ENCODE data around the gene KCNQ1.

The KCNQ1 gene

DNA sequence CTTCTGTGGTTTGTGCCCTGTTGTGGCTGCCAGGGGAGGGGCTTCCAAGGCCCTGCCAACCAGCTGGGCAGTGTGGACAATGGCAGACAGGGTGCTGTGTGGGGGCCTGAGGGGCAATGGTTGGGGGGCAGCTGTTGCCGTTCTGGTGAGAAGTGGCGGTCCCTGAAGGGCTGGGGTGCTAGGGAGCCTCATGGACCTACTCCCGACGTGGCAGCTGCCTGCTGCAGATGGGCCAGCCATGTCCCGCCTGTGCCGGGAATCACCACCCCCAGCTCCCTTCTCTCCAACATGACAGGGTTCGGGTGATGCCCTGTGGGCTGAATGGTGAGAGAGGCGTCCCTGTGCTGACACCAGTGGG lies 74.2 kb downstream of the KCNQ1 start:
- Histone ChIP-seq H3K4me1 (ENCODE audit: insufficient read depth, low read length) (no peaks in the 10 kb centered on the region), H3K4me2 (ENCODE audit: insufficient read depth, low read length) (no peak overlapping the region), H3K4me3 (ENCODE audit: low read depth in 1 of 2, low read length in 2 of 2) (no peak overlapping the region), H4K20me1 (ENCODE audit: insufficient read depth, low read length) (no peaks in the 10 kb centered on the region), H3K79me2 (ENCODE audit: insufficient read depth, low read length) (no peaks in the 10 kb centered on the region), H3K36me3 (ENCODE audit: insufficient read depth, low read length) (no peaks in the 10 kb centered on the region), H3K9ac (ENCODE audit: low read depth, low read length) (no peak overlapping the region), H2AFZ (ENCODE audit: low read depth, low read length) (no peak overlapping the region), H3K27ac (ENCODE audit: low read length) (no peak overlapping the region), H3K9me3 (ENCODE audit: insufficient read depth, low read length, severe bottlenecking) (no peaks in the 10 kb centered on the region), H3K27me3 (ENCODE audit: insufficient read depth, low read length, poor library complexity) (no peaks in the 10 kb centered on the region)
- no peak for DNase-seq
- ATAC-seq (ENCODE audit: insufficient read depth, low read depth), result no peak
- no peak for TF ChIP-seq EZH2 (IDR thresholded peaks at IDR 0.05; ENCODE audit: borderline replicate concordance, low read depth, low read length, severe bottlenecking)
- TF ChIP-seq, protein P1, sequence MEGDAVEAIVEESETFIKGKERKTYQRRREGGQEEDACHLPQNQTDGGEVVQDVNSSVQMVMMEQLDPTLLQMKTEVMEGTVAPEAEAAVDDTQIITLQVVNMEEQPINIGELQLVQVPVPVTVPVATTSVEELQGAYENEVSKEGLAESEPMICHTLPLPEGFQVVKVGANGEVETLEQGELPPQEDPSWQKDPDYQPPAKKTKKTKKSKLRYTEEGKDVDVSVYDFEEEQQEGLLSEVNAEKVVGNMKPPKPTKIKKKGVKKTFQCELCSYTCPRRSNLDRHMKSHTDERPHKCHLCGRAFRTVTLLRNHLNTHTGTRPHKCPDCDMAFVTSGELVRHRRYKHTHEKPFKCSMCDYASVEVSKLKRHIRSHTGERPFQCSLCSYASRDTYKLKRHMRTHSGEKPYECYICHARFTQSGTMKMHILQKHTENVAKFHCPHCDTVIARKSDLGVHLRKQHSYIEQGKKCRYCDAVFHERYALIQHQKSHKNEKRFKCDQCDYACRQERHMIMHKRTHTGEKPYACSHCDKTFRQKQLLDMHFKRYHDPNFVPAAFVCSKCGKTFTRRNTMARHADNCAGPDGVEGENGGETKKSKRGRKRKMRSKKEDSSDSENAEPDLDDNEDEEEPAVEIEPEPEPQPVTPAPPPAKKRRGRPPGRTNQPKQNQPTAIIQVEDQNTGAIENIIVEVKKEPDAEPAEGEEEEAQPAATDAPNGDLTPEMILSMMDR (IDR thresholded peaks at IDR 0.05; ENCODE audit: borderline replicate concordance, extremely low read depth, low read length, poor library complexity, severe bottlenecking), result no peak

DNA sequence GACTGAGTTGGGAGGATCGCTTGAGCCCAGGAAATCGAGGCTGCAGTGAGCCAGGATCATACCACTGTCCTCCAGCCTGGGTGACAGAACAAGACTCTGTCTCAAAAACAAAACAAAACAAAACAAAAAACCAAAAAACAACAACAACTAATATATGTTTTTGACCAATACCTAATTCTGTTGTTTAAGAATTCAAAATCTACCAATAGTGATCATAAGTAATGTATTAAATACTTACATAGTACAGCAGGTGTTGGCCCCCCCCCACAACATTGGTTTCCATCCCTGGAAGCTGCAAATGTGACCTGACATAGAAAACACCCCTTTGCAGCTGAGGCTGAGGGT lies 74.7 kb downstream of the KCNQ1 start:
- H3K79me2 ChIP-seq (ENCODE audit: insufficient read depth, low read length), result no peaks in the 10 kb centered on the region
- H3K9me3 ChIP-seq (ENCODE audit: insufficient read depth, low read length, severe bottlenecking), result no peaks in the 10 kb centered on the region
- no peaks in the 10 kb centered on the region for H3K27me3 ChIP-seq (ENCODE audit: insufficient read depth, low read length, poor library complexity)

DNA sequence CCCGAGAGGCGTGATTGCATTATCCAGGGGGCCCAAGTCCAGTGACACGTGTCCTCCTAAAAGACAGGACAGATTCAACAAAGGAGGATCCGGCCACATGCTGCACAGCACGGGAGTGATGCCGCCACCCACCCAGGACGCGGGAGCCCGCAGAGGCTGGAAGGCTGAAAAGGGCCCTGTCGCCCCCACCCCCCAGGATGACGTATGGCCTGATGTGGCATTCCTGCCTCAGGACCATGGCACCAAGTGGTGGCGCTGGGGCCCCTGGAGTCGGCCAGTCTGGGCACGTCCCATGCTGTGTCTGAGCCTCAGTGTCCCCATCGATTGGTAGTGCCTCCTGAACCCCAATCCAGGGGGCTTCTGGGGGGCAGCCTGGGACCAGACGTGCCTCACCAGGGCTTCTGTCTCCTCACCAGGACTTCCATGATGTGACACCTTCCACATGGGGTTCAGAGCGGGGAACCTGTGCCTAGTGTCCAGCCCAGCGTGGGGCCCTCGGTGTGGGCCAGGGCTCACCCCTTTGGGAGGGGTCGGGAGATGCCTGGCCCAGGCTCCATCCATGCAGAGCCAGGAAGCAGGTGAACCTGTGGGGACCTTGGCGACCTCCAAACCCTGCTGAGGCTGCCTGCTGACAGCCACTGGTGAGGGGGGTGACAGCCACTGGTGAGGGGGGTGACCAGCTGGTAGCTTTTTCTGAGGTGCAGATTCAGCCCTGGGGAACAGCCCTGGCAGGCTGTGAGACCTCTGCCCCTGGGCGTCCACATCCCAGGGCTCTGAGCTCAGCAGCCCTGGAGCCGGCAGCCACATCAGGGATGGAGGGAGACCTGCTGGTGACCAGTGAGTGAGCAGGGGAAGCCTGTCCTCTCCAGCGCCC lies 75.3 kb downstream of the KCNQ1 start:
- H2AFZ ChIP-seq (ENCODE audit: low read depth, low read length), result no peak overlapping the region
- H3K4me2 ChIP-seq (ENCODE audit: insufficient read depth, low read length), result no peak overlapping the region
- no peaks in the 10 kb centered on the region for H3K36me3 ChIP-seq (ENCODE audit: insufficient read depth, low read length)
- H3K4me1 ChIP-seq (ENCODE audit: insufficient read depth, low read length), result no peaks in the 10 kb centered on the region
- H3K9me3 ChIP-seq (ENCODE audit: insufficient read depth, low read length, severe bottlenecking), result no peaks in the 10 kb centered on the region
- no peaks in the 10 kb centered on the region for H4K20me1 ChIP-seq (ENCODE audit: insufficient read depth, low read length)
- ATAC-seq (ENCODE audit: insufficient read depth, low read depth), result no peak
- H3K27me3 ChIP-seq (ENCODE audit: insufficient read depth, low read length, poor library complexity), result no peaks in the 10 kb centered on the region
- H3K79me2 ChIP-seq (ENCODE audit: insufficient read depth, low read length), result no peaks in the 10 kb centered on the region
- no peak for DNase-seq
- no peak overlapping the region for H3K9ac ChIP-seq (ENCODE audit: low read depth, low read length)
- H3K27ac ChIP-seq (ENCODE audit: low read length), result no peak overlapping the region
- TF ChIP-seq EZH2 (IDR thresholded peaks at IDR 0.05; ENCODE audit: borderline replicate concordance, low read depth, low read length, severe bottlenecking), result no peak
- TF ChIP-seq, protein P1 (IDR thresholded peaks at IDR 0.05; ENCODE audit: borderline replicate concordance, extremely low read depth, low read length, poor library complexity, severe bottlenecking), result no peak
- no peak overlapping the region for H3K4me3 ChIP-seq (ENCODE audit: low read depth in 1 of 2, low read length in 2 of 2)

More for the DNA sequence above, 74.7 kb downstream of the KCNQ1 start:
- Histone ChIP-seq H3K4me1 (ENCODE audit: insufficient read depth, low read length) (no peaks in the 10 kb centered on the region), H3K9ac (ENCODE audit: low read depth, low read length) (no peak overlapping the region), H3K36me3 (ENCODE audit: insufficient read depth, low read length) (no peaks in the 10 kb centered on the region), H2AFZ (ENCODE audit: low read depth, low read length) (no peak overlapping the region), H4K20me1 (ENCODE audit: insufficient read depth, low read length) (no peaks in the 10 kb centered on the region), H3K4me2 (ENCODE audit: insufficient read depth, low read length) (no peak overlapping the region), H3K4me3 (ENCODE audit: low read depth in 1 of 2, low read length in 2 of 2) (no peak overlapping the region), H3K27ac (ENCODE audit: low read length) (no peak overlapping the region)
- ATAC-seq (ENCODE audit: insufficient read depth, low read depth), result no peak
- TF ChIP-seq, protein P1 (IDR thresholded peaks at IDR 0.05; ENCODE audit: borderline replicate concordance, extremely low read depth, low read length, poor library complexity, severe bottlenecking), result no peak
- no peak for TF ChIP-seq EZH2 (IDR thresholded peaks at IDR 0.05; ENCODE audit: borderline replicate concordance, low read depth, low read length, severe bottlenecking)
- DNase-seq, result no peak
